ENCODE data around the gene PTPRN2. TPM values are rescaled to one million over a fixed set of nuclear protein-coding genes. Genes with fewer than 3 reads are reported as not detected.
"Not testable (repeated sequence)": the region's sequence is repeated elsewhere in the genome, so short reads cannot be mapped to it uniquely, and the experiment has no call there.

Gene PTPRN2
- total and polyA plus RNA-seq, 7 donors = 3.2 to 7.1 (median 5.5) TPM

- Histone ChIP-seq H3K9me3 (peaks cover 0 to 5% (median 2%) of the 10 kb centered on the region in 4 donors), H3K27ac (no peak overlapping the region), H3K27me3 (no peaks in the 10 kb centered on the region), H3K4me1 (no peaks in the 10 kb centered on the region), H3K4me3 (no peak overlapping the region), H3K36me3 (no peaks in the 10 kb centered on the region)
- TF ChIP-seq EP300 (IDR thresholded peaks at IDR 0.05) = no peak
- no peak for TF ChIP-seq POLR2AphosphoS5 (IDR thresholded peaks at IDR 0.05)
- TF ChIP-seq CTCF (IDR thresholded peaks at IDR 0.05) = no peak
- TF ChIP-seq POLR2A (IDR thresholded peaks at IDR 0.05) = no peak
- 74 to 79% methylated on average over 15 of the region's 15 CpGs for WGBS, 2 donors
- DNase-seq = peak; percentile 29
- intact Hi-C loops (cut with DNase I) = no loop called here
Measured at GRCh38 chr7:158355456-158356065, 232.1 kb downstream of the PTPRN2 start.

- TF ChIP-seq EP300 (IDR thresholded peaks at IDR 0.05) (no peak), POLR2A (IDR thresholded peaks at IDR 0.05) (no peak), POLR2AphosphoS5 (IDR thresholded peaks at IDR 0.05) (no peak), CTCF (IDR thresholded peaks at IDR 0.05) (no peak)
- intact Hi-C loops (cut with DNase I) = no loop called here
- Histone ChIP-seq H3K4me1 (no peaks in the 10 kb centered on the region), H3K36me3 (no peaks in the 10 kb centered on the region), H3K27me3 (no peaks in the 10 kb centered on the region), H3K4me3 (no peak overlapping the region), H3K27ac (no peak overlapping the region), H3K9me3 (peaks cover 0 to 5% (median 2%) of the 10 kb centered on the region in 4 donors)
- DNase-seq = no peak
- WGBS, 2 donors = 85 to 86% methylated on average over 3 of the region's 3 CpGs
Measured at GRCh38 chr7:158354861-158355260, 232.8 kb downstream of the PTPRN2 start.

- no peaks in the 10 kb centered on the region for H3K4me1 ChIP-seq
- no peaks in the 10 kb centered on the region for H3K27me3 ChIP-seq
- TF ChIP-seq CTCF (IDR thresholded peaks at IDR 0.05) (no peak), POLR2A (IDR thresholded peaks at IDR 0.05) (no peak), EP300 (IDR thresholded peaks at IDR 0.05) (no peak), POLR2AphosphoS5 (IDR thresholded peaks at IDR 0.05) (no peak)
- no peaks in the 10 kb centered on the region for H3K36me3 ChIP-seq
- H3K27ac ChIP-seq = no peak overlapping the region
- peak; percentile 14 for DNase-seq
- H3K9me3 ChIP-seq = peaks cover 0 to 5% (median 2%) of the 10 kb centered on the region in 4 donors
- no peak overlapping the region for H3K4me3 ChIP-seq
- 50 to 54% methylated on average over 12 of the region's 12 CpGs for WGBS, 2 donors
- intact Hi-C loops (cut with DNase I) = no loop called here
Measured at GRCh38 chr7:158353606-158354570, 233.7 kb downstream of the PTPRN2 start.

- DNase-seq; H3K4me1 ChIP-seq; H3K9me3 ChIP-seq; H3K36me3 ChIP-seq; H3K4me3 ChIP-seq; H3K27ac ChIP-seq; H3K27me3 ChIP-seq; intact Hi-C loops (cut with DNase I): not testable (repeated sequence)
- WGBS, 2 donors = 85 to 87% methylated on average over 27 to 29 of the region's 30 CpGs
Measured at GRCh38 chr7:158351899-158352729, 235.5 kb downstream of the PTPRN2 start.

Measured in sigmoid colon (tissue), 7 donors.